Lower leg skin (tissue), 3 donors: ENCODE data around the gene MAB21L3.

ENCODE experiments used
- CTCF ChIP-seq, 3 donors: fragments of 450-650 bp; IDR thresholded peaks; one replicate each; pipeline ENCODE4 v1.5.1; 2016; ENCODE audit warnings: antibody characterized with exemption in 3 of 3, mild to moderate bottlenecking in 3 of 3, moderate library complexity in 2 of 3
- POLR2A ChIP-seq, 2 donors: fragments of 450-650 bp; IDR thresholded peaks; one replicate each; pipeline ENCODE4 v1.6.1; 2016 to 2017; ENCODE audit warnings: antibody characterized with exemption in 2 of 2, mild to moderate bottlenecking in 1 of 2, moderate library complexity in 1 of 2

- TF ChIP-seq CTCF (IDR thresholded peaks at IDR 0.05) (peak in 1 of 3 donors; percentile 62), POLR2A (IDR thresholded peaks at IDR 0.05) (no peak)
Measured at GRCh38 chr1:116151739-116152576, 40.8 kb downstream of the MAB21L3 start.
